Epithelial cell of esophagus (primary cell): ENCODE data around the gene SH3BP2.

Experiments
- DNase-seq: peaks from one replicate; pipeline ENCODE4 v3.0.0; 2010; ENCODE audit warnings: low read depth
- H3K4me3 ChIP-seq: 2 replicates; pipeline ENCODE4 v1.5.1; 2011; ENCODE audit warnings: mild to moderate bottlenecking, low read length, control low read depth
- TF ChIP-seq, protein P1 (sequence below): IDR thresholded peaks from 2 replicates; pipeline ENCODE4 v1.5.1; 2011; ENCODE audit warnings: low read depth, mild to moderate bottlenecking, low read length, control low read depth, inconsistent platforms; ENCODE audit not compliant: insufficient read depth; ENCODE audit errors: missing control alignments

SH3BP2 gene

DNA sequence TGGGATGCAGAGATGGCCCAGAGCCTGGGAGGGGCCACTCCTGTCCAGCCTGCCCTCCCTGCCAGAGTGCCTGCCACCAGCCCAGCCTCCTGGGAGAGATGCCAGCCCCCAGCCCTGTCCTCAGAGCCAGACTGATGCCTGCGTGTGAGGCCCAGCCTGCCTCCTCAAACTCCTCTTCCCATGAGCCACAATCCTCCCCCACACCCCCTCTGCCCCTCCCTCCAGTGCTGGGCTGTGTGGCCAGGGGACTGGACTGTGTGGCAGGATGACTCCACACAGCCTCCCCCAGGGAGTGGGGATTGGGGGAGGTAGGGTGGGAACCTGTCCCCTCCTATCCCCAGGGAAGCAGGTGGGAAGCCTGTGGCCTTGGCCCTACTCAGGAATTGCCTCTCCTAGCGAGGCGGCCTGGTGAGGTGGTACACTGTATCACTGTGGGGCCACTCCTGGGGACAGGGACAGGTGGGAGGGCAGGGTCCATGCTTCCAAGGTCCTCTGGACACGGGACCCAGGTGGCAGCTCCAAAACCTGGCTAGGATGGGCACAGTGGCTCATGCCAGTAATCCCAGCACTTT lies 4.3 kb upstream of the SH3BP2 start:
- no peak overlapping the region for H3K4me3 ChIP-seq
- no peak for DNase-seq
- TF ChIP-seq, protein P1, sequence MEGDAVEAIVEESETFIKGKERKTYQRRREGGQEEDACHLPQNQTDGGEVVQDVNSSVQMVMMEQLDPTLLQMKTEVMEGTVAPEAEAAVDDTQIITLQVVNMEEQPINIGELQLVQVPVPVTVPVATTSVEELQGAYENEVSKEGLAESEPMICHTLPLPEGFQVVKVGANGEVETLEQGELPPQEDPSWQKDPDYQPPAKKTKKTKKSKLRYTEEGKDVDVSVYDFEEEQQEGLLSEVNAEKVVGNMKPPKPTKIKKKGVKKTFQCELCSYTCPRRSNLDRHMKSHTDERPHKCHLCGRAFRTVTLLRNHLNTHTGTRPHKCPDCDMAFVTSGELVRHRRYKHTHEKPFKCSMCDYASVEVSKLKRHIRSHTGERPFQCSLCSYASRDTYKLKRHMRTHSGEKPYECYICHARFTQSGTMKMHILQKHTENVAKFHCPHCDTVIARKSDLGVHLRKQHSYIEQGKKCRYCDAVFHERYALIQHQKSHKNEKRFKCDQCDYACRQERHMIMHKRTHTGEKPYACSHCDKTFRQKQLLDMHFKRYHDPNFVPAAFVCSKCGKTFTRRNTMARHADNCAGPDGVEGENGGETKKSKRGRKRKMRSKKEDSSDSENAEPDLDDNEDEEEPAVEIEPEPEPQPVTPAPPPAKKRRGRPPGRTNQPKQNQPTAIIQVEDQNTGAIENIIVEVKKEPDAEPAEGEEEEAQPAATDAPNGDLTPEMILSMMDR: no peak

DNA sequence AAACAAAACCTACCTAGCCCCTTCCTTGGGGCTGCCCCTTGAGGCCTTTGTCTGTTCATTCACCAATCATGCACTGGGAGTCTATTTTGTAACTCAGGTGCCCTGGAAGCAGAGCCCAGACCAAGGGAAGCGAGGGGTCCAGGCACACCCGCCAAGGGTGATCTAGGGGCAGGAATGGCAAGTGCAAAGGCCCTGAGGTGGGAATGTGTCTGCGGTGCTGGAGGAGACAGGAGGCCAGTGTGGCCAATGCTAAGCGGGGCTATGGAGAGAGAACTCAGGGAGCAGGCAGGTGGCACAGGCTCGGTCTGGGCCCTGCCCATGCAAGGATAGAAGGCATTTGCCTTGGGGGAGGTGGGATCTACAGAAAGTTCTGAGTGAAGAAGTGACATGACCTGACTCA lies 3.5 kb upstream of the SH3BP2 start:
- TF ChIP-seq, protein P1: no peak
- no peak overlapping the region for H3K4me3 ChIP-seq
- DNase-seq: no peak

DNA sequence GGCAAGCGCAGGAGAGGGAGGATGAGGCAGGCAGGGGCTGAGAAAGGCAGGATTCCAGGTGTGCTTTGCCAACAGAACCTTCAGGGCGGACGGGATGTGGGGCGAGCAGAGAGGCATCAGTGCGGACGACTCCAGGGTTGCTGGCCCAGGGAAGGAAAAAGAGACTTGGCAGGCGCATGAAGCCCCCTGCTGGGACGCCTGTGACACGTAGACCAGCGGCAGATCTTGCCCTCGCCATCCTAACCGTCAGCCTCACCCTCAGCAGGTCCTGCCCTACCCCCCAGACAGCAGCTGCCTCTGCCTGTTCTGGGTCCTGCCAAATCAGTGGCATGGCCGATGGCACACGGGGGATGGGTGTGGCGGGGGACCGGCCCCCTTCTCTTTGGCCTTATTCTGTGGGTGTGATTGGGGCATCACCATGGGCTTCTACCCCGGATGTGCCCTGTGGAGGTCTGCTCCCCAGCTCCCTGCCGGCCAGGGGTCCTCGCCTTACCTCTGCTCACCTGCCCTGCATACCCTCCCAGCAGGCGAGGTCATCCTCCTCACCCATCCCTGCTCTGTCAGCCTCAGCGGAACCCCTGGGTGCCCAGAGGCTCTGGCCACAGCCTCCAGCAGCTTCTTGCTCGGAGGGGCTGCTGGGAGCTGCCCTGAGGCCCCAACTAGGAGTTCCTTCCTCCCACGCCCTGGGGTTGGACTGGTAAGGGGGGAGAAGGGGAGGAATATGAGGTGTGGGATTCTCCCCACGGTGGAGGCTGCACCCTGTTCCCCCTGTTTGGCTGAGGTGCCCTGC lies 2.9 kb upstream of the SH3BP2 start:
- TF ChIP-seq, protein P1: no peak
- no peak overlapping the region for H3K4me3 ChIP-seq
- DNase-seq: no peak

DNA sequence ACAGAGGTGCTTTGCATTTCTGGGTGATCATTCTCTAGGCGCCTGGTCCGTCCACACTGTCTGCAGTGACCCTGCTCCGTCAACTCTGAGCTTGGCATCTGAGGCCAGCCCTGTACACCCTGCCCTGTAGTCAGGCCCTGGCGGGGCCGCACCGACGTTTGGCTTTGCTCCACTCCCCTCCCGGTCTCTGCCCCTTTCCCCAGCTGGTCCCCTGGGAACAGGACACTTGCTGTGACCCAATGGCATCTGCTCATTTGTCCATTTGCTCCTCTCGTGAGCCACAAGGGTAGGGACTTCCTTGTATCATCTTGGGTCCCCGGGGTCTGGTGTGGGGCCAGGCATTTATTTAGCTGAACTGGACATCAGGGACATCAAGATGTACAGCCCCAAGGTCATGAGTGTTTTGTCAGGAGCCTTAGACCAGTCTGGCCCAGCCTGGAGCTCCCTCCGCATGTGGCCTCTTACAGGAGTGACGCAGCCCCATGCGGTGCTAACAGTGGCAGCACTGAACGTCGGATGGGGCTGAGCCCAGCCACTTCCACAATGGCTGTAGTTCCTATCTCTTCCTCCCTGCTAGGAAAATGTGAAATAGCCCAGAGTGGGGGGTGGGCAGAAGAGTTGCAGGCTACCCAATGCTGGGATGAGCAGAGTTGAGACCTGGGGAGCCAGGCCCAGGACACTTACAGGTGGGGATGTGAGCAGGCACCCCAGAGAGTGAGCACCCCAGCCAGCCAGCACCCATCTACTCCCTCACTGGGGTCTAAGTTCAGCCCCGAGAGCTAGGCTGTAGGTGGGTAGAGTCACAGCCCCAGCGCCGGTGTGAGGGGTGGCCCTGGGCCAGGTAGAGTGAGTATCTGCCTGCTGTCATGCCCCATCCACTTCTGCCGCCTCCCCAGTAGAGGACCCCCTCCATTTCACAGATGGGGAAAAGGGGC lies 2.0 kb upstream of the SH3BP2 start:
- no peak for DNase-seq
- no peak overlapping the region for H3K4me3 ChIP-seq
- TF ChIP-seq, protein P1: no peak

DNA sequence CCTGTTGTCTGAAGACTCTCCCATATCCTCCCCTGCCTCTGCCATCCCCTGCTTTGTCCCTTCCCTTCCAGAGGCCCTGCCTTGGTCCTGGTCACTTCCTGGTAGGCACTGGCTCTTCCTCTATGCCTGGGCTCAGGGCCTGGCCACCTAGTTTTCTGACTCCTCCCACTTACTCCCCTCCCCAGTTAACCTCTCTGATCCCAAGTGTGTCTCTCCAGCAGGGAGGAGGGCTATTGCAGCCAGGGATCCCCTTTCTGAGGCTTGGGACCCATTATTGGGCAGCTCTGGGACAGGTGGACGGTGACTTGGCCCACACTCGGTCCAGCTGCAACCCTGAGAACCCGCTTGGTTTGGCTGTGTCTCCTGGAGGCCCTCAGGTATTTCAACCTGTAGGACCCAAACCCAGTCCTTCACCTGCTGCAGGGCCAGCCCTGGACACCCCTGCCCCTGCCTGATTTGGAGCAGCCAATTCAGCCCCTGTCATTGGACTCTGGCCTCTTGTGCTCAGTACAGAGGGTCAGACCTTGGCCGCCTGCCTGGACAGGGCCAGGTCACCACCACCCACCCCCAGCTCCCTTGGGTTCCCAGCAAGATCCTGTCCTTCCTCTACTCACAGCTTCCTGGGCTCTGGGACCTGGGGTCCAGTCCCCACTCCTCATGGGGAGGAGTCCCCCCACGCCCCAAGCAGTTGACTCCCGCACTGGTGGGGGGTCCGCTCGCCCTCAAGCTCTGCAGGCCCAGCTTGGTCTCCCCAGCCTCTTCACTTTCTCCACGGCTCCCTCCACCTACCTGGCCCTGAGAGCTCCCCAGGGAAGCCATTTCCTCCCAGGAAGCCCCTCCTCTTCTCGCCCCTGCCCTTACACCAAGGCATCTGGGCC lies 1.1 kb upstream of the SH3BP2 start:
- no peak for DNase-seq
- TF ChIP-seq, protein P1: no peak
- H3K4me3 ChIP-seq: no peak overlapping the region

DNA sequence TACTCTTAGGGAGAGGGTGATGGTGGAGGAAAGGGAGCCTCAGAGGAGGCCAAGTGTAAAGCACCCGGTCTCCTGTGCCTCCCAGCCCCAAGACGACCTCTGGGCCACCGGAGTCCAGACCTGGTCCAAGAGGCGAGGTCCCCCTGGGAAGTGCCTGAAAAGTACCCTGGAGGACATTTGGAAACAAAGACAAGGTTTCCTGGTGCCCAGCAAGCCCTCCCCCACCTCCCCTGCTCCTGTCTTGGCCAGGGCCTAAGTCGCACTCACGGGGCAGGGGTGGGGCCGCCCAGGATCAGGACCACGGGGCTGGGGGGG lies 532 bp upstream of the SH3BP2 start:
- TF ChIP-seq, protein P1: no peak
- H3K4me3 ChIP-seq: no peak overlapping the region

More for the DNA sequence above, 532 bp upstream of the SH3BP2 start:
- no peak for DNase-seq
